HG03066 (cell line): ENCODE results near the gene HECW1.
"Not testable (repeated sequence)": the region's sequence is repeated elsewhere in the genome, so short reads cannot be mapped to it uniquely, and the experiment has no call there.

Source experiments
- ATAC-seq: cut with Tn5 transposase; IDR thresholded peaks from one replicate; pipeline ENCODE4 v1.9.1; 2021; ENCODE audit warnings: low read depth; ENCODE audit not compliant: unreplicated experiment

HECW1 gene

GRCh38 chr7:43111630-43112458 lies 603 bp upstream of the HECW1 start:
- no peak for ATAC-seq

- no peak for ATAC-seq
Measured at GRCh38 chr7:43112941-43113621, 634 bp downstream of the HECW1 start.

GRCh38 chr7:43113622-43114457 lies 1.4 kb downstream of the HECW1 start:
- ATAC-seq = no peak

GRCh38 chr7:43114458-43114780 lies 2.0 kb downstream of the HECW1 start:
- ATAC-seq = no peak

GRCh38 chr7:43116451-43116850 lies 4.0 kb downstream of the HECW1 start:
- ATAC-seq = no peak

- no peak for ATAC-seq
Measured at GRCh38 chr7:43117095-43117494, 4.6 kb downstream of the HECW1 start.

GRCh38 chr7:43117861-43118260 lies 5.4 kb downstream of the HECW1 start:
- ATAC-seq = no peak

GRCh38 chr7:43118313-43118712 lies 5.9 kb downstream of the HECW1 start:
- no peak for ATAC-seq

- no peak for ATAC-seq
Measured at GRCh38 chr7:43119371-43120075, 7.1 kb downstream of the HECW1 start.

- no peak for ATAC-seq
Measured at GRCh38 chr7:43121973-43122372, 9.5 kb downstream of the HECW1 start.

- no peak for ATAC-seq
Measured at GRCh38 chr7:43123457-43123856, 11.0 kb downstream of the HECW1 start.

GRCh38 chr7:43124388-43124787 lies 11.9 kb downstream of the HECW1 start:
- ATAC-seq = no peak

GRCh38 chr7:43130347-43130746 lies 17.9 kb downstream of the HECW1 start:
- ATAC-seq = no peak

GRCh38 chr7:43135129-43135528 lies 22.7 kb downstream of the HECW1 start:
- ATAC-seq = no peak

- no peak for ATAC-seq
Measured at GRCh38 chr7:43136064-43136463, 23.6 kb downstream of the HECW1 start.

- not testable (repeated sequence) for ATAC-seq
Measured at GRCh38 chr7:43137121-43137744, 24.8 kb downstream of the HECW1 start.

GRCh38 chr7:43137811-43138210 lies 25.4 kb downstream of the HECW1 start:
- ATAC-seq = no peak

GRCh38 chr7:43138710-43139109 lies 26.3 kb downstream of the HECW1 start:
- no peak for ATAC-seq

- no peak for ATAC-seq
Measured at GRCh38 chr7:43139137-43139536, 26.7 kb downstream of the HECW1 start.

GRCh38 chr7:43140186-43140585 lies 27.7 kb downstream of the HECW1 start:
- ATAC-seq = no peak
